HUES6 (cell line): ENCODE data around the gene MEI4.
"Not testable (repeated sequence)": the region's sequence is repeated elsewhere in the genome, so short reads cannot be mapped to it uniquely, and the experiment has no call there.

ENCODE experiments used
- H3K27ac ChIP-seq: 2 replicates; pipeline ENCODE4 v1.7.0; 2013; ENCODE audit warnings: low read depth, mild to moderate bottlenecking, low read length, inconsistent platforms
- H3K27me3 ChIP-seq: 2 replicates; pipeline ENCODE4 v1.6.1; 2013; ENCODE audit warnings: low read length; ENCODE audit not compliant: control insufficient read depth, insufficient read depth
- H3K36me3 ChIP-seq: 2 replicates; pipeline ENCODE4 v1.6.1; 2013; ENCODE audit warnings: low read length; ENCODE audit not compliant: control insufficient read depth, insufficient read depth
- H3K4me1 ChIP-seq: 2 replicates; pipeline ENCODE4 v1.6.1; 2013; ENCODE audit warnings: low read length; ENCODE audit not compliant: control insufficient read depth, insufficient read depth
- H3K4me3 ChIP-seq: 2 replicates; pipeline ENCODE4 v1.5.1; 2013; ENCODE audit warnings: low read depth, low read length
- H3K9ac ChIP-seq: one replicate; pipeline ENCODE4 v1.6.1; 2013; ENCODE audit warnings: mild to moderate bottlenecking, low read length
- H3K9me3 ChIP-seq: 2 replicates; pipeline ENCODE4 v1.6.1; 2013; ENCODE audit warnings: low read depth, low read length; ENCODE audit not compliant: control insufficient read depth, insufficient read depth

MEI4 gene

DNA sequence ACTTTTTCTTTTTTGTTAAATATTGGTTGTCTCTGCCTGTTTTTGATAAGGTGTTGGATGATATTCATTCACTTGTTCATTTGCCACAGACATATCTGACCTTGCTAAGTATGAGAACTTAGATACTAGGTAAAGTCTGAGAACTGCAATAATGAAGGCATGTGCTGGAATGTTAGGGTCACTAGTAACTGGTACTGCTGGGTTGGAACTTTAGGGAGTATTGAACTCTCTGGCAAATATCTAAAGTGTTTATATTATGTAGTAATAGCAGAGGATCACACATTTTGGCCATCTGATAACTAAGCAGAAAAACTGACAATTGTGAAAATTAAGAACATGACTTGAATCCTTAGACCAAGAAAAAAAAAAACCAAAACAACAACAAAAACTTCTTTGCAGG is 162.7 kb downstream of the MEI4 start:
- H3K9ac ChIP-seq: no peak overlapping the region

DNA sequence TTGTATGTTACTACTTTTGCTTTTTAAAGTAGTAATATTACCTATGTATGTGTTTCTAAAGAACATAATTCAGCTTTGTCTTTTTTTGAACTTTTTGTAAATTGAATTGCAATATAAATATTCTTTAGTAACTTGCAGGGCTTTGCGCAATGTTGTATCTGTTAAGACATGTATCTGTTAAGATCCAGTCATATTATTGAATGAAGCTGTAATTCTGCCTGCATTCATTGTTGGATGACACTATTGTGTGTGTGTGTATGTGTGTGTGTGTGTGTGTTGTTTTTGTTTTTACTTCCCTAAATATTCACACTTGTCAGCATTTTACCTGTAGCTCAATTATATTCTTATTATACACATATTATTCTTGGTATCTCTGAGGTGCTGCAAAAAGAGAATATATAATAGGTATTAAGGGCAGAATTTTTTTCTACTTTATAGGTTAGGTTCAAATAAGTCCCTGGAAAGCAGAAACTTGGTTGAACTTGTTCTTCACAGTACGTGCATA is 164.0 kb downstream of the MEI4 start:
- H3K4me3 ChIP-seq: no peak overlapping the region
- no peak overlapping the region for H3K9ac ChIP-seq
- no peak overlapping the region for H3K27ac ChIP-seq
- no peaks in the 10 kb centered on the region for H3K9me3 ChIP-seq
- H3K27me3 ChIP-seq: no peaks in the 10 kb centered on the region
- no peaks in the 10 kb centered on the region for H3K36me3 ChIP-seq
- H3K4me1 ChIP-seq: peaks cover 5% of the 10 kb centered on the region; the same call in 1 of the 2 replicates

More for the DNA sequence above, 162.7 kb downstream of the MEI4 start:
- H3K4me1 ChIP-seq: peaks cover 5% of the 10 kb centered on the region; the same call in 1 of the 2 replicates
- H3K9me3 ChIP-seq: no peaks in the 10 kb centered on the region
- H3K27me3 ChIP-seq: no peaks in the 10 kb centered on the region
- H3K27ac ChIP-seq: no peak overlapping the region
- H3K36me3 ChIP-seq: no peaks in the 10 kb centered on the region
- no peak overlapping the region for H3K4me3 ChIP-seq

DNA sequence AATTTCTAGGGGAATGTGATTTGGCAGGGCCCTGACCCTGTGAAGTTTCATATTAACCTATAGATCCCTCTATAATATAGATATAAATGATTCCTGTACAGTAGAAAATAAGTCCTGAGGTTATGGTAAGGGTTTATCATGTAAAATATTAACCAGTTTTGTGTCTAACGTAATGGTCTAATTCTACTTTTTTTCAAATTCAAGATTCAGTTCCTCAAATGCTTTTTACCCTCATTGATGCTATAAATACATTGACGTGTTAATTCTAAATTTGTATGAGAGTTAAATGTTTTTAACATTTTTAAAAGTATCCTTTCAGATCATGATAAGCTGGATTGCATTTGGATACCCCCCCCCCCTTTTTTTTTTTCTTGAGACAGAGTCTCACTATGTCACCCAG is 169.4 kb downstream of the MEI4 start:
- no peak overlapping the region for H3K9ac ChIP-seq
- no peak overlapping the region for H3K4me3 ChIP-seq
- H3K27me3 ChIP-seq: no peaks in the 10 kb centered on the region
- no peaks in the 10 kb centered on the region for H3K4me1 ChIP-seq
- no peaks in the 10 kb centered on the region for H3K36me3 ChIP-seq
- no peak overlapping the region for H3K27ac ChIP-seq
- no peaks in the 10 kb centered on the region for H3K9me3 ChIP-seq

- H3K36me3 ChIP-seq: no peaks in the 10 kb centered on the region
- no peak overlapping the region for H3K4me3 ChIP-seq
- no peak overlapping the region for H3K9ac ChIP-seq
- no peak overlapping the region for H3K27ac ChIP-seq
- H3K27me3 ChIP-seq: no peaks in the 10 kb centered on the region
- no peaks in the 10 kb centered on the region for H3K4me1 ChIP-seq
- H3K9me3 ChIP-seq: no peaks in the 10 kb centered on the region
Measured at GRCh38 chr6:77825204-77825603, 172.4 kb downstream of the MEI4 start.

GRCh38 chr6:77829736-77830135 is 176.9 kb downstream of the MEI4 start:
- H3K9me3 ChIP-seq: no peaks in the 10 kb centered on the region
- H3K9ac ChIP-seq: no peak overlapping the region
- H3K4me1 ChIP-seq: no peaks in the 10 kb centered on the region
- no peak overlapping the region for H3K4me3 ChIP-seq
- no peaks in the 10 kb centered on the region for H3K36me3 ChIP-seq
- no peak overlapping the region for H3K27ac ChIP-seq
- no peaks in the 10 kb centered on the region for H3K27me3 ChIP-seq

DNA sequence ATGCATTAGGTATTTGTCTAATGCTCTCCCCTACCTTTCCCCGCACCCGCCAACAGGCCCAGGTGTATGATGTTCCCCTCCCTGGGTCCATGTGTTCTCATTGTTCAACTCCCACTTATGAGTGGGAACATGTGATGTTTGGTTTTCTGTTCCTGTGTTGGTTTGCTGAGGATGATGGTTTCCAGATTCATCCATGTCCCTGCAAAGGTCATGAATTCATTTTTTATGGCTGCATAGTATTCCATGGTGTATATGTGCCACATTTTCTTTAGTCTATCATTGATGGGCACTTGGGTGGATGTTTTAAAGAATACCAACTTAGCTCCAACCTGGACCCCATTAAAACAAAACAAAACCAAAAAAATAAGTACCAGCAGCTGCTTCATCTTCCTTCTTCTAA is 180.9 kb downstream of the MEI4 start:
- H3K36me3 ChIP-seq, H3K9me3 ChIP-seq, H3K9ac ChIP-seq, H3K4me3 ChIP-seq, H3K4me1 ChIP-seq, H3K27me3 ChIP-seq, H3K27ac ChIP-seq: not testable (repeated sequence)

- no peaks in the 10 kb centered on the region for H3K36me3 ChIP-seq
- H3K27ac ChIP-seq: no peak overlapping the region
- no peaks in the 10 kb centered on the region for H3K4me1 ChIP-seq
- no peaks in the 10 kb centered on the region for H3K9me3 ChIP-seq
- no peak overlapping the region for H3K4me3 ChIP-seq
- H3K9ac ChIP-seq: no peak overlapping the region
- H3K27me3 ChIP-seq: no peaks in the 10 kb centered on the region
Measured at GRCh38 chr6:77834591-77834996, 181.8 kb downstream of the MEI4 start.

GRCh38 chr6:77837034-77837784 is 184.4 kb downstream of the MEI4 start:
- Histone ChIP-seq H3K27me3 (no peaks in the 10 kb centered on the region), H3K4me3 (no peak overlapping the region), H3K27ac (no peak overlapping the region), H3K9ac (no peak overlapping the region), H3K9me3 (no peaks in the 10 kb centered on the region), H3K4me1 (no peaks in the 10 kb centered on the region), H3K36me3 (no peaks in the 10 kb centered on the region)

GRCh38 chr6:77839292-77839691 is 186.5 kb downstream of the MEI4 start:
- Histone ChIP-seq H3K4me3 (no peak overlapping the region), H3K4me1 (no peaks in the 10 kb centered on the region), H3K27me3 (no peaks in the 10 kb centered on the region), H3K36me3 (no peaks in the 10 kb centered on the region), H3K9me3 (no peaks in the 10 kb centered on the region), H3K27ac (no peak overlapping the region), H3K9ac (no peak overlapping the region)

DNA sequence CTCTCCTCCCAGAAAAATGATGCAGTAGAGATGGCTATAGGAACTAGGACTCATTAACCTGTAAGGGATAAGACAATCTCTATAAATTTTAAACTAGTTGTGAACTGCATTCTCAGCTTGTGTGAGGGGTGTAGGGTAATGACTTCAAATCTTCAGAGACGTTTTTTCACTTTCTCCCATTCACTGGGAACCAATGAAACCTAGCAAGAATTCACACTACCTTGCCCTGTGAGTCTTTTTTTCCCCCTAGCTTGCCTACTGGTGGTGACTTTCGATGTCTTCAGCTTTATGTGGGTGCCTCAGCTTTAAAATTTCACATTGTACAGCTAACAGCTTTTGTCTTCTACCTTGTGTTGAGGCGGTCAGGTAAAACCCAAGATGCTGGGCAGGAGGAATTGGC is 192.0 kb downstream of the MEI4 start:
- Histone ChIP-seq H3K9ac (no peak overlapping the region), H3K36me3 (no peaks in the 10 kb centered on the region), H3K4me1 (no peaks in the 10 kb centered on the region), H3K9me3 (no peaks in the 10 kb centered on the region), H3K4me3 (no peak overlapping the region), H3K27ac (no peak overlapping the region), H3K27me3 (no peaks in the 10 kb centered on the region)

DNA sequence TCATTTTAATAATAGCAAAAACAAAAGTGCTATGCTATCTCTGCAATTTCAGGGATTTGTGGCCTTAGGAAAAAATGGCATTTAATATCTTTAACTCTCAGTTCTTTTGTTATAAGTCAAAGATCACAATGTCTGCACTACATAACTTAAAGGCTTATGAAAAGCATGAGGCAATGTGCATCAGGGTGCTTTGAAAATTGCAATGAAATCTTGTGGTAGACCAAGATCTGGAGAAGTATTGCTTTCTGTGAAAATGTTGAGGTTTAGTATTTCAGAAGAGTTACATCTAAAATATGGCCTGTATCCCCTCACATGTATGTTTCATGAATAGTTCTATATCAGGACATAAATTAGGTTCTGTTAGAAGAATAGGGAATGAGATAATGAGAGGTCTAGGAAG is 200.6 kb downstream of the MEI4 start:
- Histone ChIP-seq H3K36me3 (no peaks in the 10 kb centered on the region), H3K9ac (no peak overlapping the region), H3K4me3 (no peak overlapping the region), H3K27me3 (no peaks in the 10 kb centered on the region), H3K27ac (no peak overlapping the region), H3K4me1 (no peaks in the 10 kb centered on the region), H3K9me3 (no peaks in the 10 kb centered on the region)
